ENCODE data around the gene ARHGEF33.

The ARHGEF33 gene

DNA sequence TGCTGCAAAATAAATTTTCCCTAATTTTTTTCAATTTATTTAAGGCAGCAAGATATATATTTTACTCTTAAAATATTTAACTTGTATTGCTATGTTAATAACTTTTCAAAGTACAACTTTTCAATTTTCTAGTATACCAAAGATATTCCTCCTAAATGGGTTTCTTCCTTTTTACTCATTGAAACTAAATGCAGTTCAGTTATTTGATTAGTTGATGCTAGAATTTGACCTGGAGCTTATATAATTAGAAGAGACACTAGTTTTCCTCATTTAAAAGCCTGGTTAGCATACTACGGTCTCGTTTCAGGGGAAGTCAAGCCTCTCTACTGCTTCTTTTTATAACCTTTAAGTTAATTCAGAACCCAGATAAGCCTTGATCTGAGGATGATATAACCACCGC, at the start of gene ARHGEF33:
Gene ARHGEF33 (plus strand): TSS at position 301 of the 400 bp plus-strand sequence. CDS start 29,573 bp downstream, outside the sequence.
- no peak for DNase-seq

DNA sequence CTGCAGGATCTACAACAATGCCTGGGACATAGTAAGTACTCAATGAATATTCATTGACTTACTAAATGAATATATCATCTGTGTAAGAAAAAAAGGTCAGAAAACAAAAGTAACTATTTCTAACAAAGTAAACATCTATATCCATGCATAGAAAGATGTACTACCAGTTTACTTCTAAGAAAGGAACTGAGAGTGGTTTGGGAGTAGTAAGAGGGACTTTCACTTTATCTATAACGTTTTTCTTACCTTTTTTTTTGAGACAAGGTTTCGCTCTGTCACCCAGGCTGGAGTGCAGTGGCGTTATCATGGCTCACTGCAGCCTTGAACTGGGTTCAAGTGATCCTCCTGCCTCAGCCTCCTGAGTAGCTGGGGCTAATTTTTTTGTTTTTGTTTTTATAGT, 39.6 kb upstream of the ARHGEF33 start:
- no peak for DNase-seq

DNA sequence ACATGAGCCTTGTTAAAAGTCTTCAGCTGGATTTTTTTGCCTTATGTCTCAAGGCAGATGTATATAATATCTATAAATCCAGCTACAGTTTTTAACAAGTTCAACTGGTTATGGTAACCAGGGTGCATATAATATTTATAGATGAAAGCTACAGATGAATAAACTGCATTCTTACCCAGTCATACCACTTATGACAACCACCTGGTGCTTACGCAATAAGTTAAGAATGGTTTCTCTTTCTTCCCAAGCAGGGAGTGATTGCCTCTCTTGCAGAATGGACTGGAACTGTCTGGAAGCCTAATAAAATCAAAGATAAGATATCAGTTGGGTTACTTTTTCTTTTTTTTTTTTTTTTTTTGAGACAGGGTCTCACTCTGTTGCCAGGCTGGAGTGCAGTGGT, 33.5 kb upstream of the ARHGEF33 start:
- DNase-seq, result no peak

DNA sequence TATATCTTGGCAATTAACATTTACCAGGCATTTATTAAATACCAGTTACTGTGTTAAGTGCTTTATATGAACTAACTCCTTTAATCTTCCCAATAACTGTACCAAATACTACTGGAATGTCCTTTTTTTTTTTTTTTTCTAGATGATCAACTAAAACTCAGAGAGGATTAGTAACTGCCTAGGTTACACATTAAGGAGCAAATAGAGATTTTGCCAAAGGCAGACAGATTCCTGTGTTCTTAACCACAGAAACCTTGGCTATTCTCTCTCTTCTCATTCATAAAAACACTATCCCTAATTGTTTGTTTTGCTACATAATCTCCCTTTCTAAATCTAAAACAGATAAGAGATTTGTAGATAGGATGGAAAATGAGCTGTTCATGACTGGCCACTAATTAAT, 27.2 kb upstream of the ARHGEF33 start:
- no peak for DNase-seq

DNA sequence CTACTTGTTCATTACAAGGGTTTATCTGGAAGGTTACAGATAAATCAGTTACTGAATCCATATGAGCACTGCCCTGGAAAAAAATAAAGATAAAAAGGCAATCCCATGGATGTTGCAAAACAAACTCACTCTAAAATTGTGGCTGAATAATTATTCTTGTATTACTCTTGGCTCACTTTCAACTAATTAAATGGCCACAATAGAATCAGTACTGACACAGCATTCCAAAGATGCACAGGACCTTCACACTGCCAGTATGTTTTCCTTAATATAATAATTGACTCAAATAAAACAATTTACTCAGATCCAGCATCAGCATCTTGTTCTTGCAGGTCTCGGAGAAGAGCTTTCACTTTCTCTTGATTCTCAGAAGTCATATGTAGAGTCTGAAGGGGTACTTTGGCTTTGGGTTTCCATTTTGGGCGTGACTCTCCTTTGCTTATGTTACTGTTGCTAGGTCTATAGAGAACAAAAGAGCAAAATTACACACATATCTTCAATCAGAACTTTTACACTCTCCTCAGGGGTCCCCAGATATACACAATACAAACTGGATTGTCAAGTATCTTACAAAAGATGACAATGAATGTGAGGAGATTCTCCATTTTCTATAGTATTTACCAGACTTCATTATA, 26.5 kb upstream of the ARHGEF33 start:
- no peak for DNase-seq

DNA sequence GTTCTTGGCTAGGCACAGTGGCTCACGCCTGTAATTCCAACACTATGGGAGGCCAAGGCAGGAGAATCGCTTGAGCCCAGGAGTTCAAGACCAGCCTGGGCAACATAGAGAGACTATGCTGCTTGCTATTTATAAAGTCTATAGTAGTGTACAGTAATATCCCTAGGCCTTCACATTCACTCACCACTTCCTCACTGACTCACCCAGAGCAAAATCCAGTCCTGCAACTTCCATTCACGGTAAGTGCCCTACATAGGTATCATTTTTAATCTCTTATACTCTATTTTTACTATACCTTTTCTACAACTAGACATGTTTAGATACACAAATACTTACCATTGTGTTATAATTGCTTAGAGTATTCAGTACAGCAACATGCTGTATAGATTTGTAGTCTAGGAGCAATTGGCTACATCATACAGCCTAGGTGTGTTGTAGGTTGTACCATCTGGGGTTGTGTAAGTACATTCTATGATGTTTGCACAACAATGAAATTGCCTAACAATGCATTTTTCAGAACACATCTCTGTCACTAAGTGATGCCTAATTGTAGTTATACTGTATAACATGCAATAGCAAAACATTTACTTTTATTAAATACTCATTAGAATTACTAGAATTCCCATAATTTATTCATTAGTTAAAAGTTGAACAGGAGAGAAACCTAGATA, 22.8 kb upstream of the ARHGEF33 start:
- DNase-seq, result no peak

DNA sequence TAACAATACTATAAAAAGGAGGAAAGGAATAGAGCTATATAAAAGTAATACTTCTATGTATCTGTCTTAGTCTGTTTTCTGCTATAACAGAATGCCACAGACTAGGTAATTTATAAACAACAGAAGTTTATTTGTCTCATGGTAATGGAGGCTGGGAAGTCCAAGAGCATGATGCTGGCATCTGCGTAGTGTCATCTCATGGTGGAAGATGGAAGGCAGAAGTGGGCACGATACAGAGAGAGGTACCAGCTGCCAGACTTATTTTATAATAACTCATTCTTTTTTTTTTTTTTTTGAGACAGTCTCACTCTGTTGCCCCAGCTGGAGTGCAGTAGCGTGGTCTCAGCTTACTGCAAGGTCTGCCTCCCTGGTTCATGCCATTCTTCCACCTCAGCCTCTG, 18.2 kb upstream of the ARHGEF33 start:
- DNase-seq, result no peak

DNA sequence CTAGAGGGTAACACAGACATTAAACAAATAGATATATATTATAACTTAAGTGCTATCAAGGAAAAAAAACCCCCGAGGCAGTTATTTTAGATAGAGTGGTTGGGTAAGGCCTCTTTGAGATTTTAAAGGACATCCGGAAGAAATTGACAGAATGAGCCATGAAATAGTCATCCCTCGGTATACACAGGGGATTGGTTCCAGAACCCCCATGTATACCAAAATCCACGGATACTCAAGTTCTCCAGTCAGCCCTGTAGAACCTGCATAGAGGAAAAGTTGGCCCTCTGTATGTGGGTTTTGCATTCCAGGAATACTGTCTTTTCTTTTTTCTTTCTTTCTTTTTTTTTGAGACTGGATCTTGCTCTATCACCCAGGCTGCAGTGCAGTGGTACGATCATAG, 15.9 kb upstream of the ARHGEF33 start:
- no peak for DNase-seq

DNA sequence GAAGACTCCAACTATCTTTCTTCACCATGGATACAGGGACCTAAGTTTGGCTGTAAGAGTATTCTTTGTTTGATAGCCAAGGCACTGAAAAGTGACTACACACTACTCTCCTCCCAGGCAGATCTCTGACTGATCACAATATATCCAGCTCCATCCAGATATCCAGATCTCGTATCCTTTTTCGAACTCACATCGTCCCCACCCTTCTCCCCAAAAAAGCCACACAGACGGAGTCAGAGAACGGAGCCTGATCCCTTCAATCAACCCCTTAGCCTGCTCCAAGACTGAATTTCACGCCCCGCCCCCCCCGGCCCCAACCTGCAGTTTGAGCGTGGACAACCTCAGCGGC, 14.5 kb upstream of the ARHGEF33 start:
- no peak for DNase-seq

DNA sequence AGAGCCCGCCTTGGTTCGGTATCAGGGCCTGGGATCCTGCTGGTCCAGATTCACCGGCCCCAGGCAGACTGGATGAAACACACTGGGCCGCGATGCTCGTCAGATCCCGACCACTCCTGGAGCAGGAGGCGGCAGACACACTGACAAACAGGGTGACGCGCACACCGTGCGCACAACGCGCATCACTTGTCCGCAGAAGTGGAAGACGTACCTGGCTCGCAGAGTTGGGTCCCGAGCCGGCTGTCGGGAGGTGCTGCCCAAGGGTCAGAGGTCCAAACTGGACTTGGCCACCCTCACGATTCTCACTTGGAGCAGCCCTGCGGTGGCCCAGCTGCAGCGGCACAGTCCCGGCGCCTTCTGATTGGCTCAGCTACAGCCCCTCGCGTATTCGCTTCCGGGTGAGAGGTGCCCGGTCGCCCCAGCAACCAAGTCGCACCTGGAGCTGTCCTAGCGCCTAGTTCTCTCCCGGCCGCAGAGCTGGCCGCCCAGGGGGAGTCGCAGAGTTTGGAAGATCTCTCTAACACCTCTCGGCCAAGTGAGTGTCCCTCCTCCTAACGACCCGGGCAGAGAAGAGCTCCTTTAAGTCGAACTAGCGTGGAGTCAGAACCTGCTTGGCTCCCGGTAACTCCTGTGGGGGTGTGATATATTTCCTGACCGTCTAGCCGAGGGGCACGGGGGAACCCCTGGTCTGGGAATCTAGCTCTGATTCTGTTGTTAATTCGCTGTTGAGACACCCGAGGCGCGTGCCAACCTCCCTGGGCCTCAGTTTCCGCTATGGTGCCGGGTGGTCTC, 13.9 kb upstream of the ARHGEF33 start, which contains the start of the genes DHX57 and MORN2:
Gene DHX57 (minus strand): TSS at position 359 of the 792 bp plus-strand sequence. CDS start 7,529 bp downstream, outside the sequence.
Gene MORN2 (plus strand): TSS at position 401 of the 792 bp plus-strand sequence.
- DNase-seq, result peak; percentile 76

DNA sequence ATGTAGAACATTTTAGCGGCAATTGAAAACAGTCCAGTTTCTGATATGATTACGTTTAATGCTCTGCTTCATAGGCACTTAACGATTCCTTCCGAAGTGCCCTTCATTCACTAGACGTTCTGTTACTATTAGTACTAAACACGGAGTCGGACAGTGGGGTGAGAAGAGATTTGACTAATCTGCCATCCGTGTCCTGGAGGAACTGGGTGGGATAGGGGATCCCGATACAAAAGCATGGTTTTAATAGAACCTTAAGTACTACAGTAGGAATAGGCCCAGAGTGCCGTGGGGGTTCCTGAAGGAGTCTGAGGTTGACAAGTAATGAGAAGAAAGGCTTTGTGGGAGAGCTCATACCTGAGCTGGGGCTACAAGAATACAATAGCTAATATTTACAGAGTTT, 13.3 kb upstream of the ARHGEF33 start:
- DNase-seq, result no peak

DNA sequence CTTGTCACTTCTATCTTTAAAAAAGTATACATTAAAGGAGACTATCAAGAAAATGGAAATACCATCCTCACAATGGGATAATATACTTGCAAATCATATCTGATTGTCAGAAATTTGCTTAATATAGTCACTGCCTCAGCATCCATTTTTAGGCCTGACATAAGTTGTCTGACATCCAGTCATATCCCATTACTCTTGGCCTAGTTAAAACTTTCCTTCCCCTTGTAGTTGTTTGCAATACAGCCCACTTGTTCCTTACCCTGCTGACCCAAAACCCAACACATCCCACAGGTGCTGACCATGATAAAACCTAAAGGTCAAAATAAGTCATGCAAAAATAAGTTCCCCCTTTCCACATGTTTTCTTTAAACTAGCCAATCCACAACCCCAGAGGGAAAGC, 3.6 kb upstream of the ARHGEF33 start:
- no peak for DNase-seq

DNA sequence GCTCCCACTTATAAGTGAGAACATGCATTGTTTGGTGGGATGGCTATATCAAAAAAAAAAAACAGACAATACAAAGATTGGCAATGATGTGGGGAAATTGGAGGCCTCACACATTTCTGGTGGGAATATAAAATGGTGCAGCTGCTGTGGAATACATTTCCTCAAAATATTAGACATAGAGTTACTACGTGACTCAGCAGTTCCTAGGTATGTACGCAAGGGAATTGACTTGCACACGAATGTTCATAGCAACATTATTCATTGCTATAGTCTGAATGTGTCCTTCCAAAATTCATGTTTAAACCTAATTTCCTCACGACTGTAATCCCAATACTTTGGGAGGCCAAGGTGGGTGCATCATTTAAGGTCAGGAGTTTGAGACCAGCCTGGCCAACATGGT, 2.3 kb upstream of the ARHGEF33 start:
- DNase-seq, result no peak

DNA sequence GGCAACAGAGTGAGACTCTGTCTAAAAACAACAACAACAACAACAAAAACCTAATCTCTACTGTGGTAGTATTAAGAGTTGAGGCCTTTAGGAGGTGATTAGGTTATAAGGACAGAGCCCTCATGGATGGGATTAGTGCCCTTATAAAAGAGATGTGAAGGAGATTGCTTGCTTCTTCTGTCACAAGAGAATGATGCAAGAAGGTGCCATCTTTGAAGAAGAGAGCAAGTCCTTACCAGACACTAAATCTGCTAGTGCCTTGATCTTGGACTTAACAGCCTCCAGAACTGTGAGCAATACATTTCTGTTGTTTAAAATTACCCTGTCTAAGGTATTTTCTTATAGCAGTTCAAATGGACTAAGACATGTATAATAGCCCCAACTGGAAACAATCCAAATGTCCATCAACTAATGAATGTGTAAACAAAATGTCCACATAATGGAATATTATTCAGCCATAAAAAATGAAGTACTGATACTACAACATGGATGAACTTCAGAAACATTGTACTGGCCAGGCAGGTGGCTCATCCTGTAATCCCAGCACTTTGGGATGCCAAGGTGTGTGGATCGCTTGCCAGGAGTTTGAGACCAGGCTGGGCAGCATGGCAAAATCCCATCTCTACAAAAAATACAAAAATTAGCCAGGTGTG, 1.6 kb upstream of the ARHGEF33 start:
- DNase-seq, result no peak

DNA sequence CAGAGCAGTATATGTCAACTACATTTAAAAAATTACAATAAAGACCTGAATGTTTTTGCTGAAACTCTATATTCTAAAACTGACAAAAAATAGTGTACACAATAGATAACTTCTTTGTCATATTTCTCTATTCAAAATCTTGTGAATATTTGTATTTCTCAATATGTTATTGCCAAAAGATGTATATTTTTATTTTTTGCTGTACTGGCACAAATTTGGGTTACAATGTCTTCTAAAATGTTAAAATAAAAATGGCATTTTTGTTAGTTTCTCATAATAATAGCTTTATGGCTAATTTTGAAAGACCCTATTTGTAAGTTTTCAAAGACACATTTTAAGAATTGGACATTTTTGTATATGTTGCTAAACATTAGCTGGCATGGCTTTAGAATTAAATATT, 630 bp upstream of the ARHGEF33 start:
- no peak for DNase-seq

DNA sequence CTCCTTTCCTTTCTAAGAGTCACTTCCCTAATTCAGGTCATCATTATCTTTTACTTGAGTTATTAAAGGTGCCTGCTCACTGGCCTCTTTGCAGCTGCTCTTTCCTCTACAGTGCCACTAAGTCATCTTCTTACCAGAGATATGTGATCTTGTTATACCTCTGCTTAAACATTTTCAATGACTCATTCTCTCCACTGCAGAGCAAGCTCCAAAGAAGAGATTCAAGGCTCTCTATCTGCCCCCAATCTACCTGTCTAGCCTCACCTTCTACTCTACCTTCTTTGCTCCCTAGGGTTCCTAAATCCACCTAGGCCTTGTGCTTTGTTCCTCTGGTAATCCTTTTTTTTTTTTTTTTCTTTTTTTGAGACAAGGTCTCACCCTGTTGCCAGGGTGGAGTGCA, 3.1 kb downstream of the ARHGEF33 start:
- no peak for DNase-seq

DNA sequence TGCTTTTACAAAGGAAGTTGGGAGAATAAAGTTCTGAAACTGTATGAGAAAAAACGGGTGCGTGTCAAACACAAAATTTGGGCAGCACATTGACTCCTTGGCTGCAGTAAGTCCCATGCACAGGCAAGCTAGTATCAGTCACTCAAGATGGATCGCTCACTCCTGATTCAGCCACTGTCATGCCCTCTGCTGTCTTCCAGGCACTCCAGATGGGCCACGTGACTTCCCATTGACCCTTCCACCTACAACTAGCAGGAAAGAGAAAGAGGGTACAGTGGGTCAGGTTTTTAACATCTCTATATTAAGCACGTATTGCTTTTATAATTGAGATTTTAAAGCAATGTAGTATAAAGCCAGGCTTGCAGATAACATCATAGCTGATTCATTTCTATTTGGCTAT, 8.6 kb downstream of the ARHGEF33 start:
- DNase-seq, result no peak

DNA sequence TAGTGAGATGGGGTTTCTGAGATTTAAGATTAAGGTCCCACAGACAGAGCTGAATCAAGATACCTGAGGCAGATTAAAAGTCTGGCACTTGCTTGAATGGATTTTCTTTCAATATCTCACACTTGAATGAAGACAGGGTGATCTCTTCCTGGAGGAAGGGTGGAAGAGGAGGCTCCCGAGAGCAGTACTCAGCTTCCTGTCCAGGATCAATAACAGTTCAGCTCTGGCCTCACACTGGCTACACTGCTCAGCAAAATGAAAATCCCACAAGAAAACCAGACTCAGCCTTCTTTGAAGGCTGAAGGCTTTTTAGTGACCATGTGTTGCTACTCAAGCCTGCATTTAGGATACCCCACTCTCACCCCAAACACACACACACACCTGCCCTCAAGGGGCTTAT, 11.1 kb downstream of the ARHGEF33 start:
- no peak for DNase-seq

DNA sequence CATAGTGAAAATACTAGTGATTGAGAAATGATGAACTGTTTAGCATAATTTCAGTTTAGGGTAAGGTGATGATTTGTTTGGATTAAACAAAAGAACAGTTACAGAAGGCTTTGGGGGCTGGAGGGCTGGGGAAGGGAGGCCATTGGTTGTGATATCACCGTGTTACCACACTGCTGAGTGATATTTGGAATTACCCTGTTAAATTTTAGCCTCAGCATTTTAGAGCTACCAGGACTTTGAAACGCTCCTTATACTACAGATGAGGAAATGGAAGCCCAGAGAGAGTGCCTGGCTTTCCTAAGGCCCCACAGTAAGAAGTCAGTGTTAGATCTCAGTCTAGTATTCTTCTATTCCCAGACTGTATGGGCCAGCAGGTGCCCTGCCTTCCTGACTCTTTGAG, 15.6 kb downstream of the ARHGEF33 start:
- DNase-seq, result no peak

DNA sequence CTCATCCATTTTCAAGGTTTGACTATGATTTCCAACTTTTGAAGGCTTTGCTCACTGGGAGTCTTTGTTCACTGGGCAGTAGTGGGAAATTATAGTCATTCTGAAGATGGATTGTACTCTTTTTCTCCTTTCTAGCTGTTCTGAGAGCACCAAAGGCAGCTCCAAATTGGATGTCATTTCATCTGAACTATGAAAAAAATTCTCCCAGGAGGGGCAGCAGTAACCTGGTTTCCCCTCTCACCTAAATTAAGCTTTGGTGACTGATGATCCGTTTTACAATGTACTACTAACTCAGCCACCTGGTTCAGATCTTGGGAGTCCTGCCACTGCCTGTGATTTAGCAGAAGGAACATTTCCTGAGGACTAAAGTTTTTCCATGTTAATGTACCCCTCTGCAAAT, 17.6 kb downstream of the ARHGEF33 start:
- no peak for DNase-seq

DNA sequence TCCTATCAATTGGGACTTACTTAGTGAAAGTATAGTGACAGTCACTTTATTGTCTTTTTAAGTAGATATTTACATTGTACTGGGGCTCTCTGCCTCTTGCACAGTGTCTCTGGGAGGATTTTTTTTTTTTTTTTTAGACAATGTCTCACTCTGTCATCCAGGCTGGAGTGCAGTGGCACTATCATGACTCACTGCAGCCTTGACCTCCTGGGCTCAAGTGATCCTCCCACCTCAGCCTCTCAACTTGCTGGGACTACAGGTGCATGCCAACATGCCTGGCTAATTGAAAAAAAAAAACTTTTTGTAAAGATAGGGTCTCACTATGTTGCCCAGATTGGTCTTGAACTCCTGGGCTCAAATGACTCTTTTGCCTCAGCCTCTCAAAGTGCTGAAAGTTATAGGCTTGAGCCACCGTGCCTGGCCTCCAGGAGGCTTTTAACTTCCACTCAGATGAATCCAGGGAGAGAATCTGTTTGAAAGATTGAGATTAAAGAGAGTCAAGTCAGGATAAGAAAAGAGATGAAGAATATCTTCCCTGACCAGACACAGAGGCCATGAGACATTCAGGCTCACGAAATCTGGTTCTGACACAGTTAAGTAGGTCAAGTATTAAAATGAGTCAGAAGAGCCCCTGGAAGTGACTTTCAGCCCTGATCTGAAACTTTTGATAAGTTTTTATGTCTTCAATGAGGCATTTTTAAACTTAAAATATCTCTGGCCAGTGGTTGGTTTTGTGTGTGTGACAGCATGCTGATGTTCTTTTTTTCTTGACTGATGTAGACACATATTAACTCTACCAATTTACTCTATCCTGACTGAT, 18.3 kb downstream of the ARHGEF33 start:
- DNase-seq, result no peak

DNA sequence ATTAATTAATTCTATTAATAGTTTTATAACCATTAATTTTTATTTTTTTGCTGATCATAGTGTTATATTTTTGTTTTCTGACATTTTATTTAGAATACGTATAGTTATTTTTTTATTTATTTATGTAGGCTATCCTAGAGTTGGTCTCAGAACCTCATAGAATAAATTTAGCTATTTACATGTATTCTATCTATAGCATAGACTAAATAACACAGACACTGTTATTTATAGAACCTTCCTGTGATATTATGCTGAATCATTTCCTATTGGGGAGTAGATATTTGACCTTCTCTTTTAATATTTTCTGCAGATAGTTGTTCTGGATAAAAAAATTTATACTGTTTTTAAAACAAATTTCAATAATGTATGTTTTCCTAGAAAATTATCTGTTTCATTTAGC, 20.2 kb downstream of the ARHGEF33 start:
- DNase-seq, result no peak

DNA sequence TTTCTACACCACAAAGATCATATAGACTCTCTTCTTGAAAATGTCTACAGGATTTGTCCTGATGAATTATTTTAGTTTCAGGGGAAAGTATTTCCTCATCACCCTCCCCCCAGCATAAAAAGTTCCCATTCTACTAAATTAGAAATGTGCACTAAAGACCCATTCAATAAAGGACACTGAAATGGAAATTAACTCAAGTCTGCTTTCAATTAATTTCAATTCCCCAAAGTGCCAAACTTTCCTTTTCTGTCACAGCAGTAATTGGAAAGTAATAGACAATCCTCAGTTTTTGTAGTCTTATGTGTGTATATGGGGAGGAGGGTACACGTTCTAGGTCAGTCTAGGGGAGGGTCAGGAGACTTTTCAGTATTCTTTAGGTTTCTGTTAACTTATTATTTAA, 21.5 kb downstream of the ARHGEF33 start:
- no peak for DNase-seq
